HL-60 (cell line): ENCODE data around the gene ARHGAP32.

Experiments
- DNase-seq, 2 experiments: peaks; one replicate each; pipeline ENCODE4 v3.0.0-alpha.2; 2010 to 2020; ENCODE audit warnings: low read depth in 1 of 2, low spot score in 1 of 2
- H3K27ac ChIP-seq: fragments of 250-450 bp; sonication (Bioruptor Pico); replicated peaks from 2 replicates; pipeline ENCODE4 v1.5.1; 2020; ENCODE audit warnings: mild to moderate bottlenecking, moderate library complexity
- H3K27me3 ChIP-seq: fragments of 250-450 bp; sonication (Bioruptor Pico); 2 replicates; pipeline ENCODE4 v1.5.1; 2021; ENCODE audit warnings: mild to moderate bottlenecking, moderate library complexity; ENCODE audit not compliant: insufficient read depth, poor library complexity, severe bottlenecking
- H3K4me3 ChIP-seq: replicated peaks from 2 replicates; pipeline ENCODE4 v1.5.1; 2011; ENCODE audit warnings: mild to moderate bottlenecking, control low read depth, low read length; ENCODE audit not compliant: insufficient read depth
- CTCF ChIP-seq: IDR thresholded peaks from one replicate; pipeline ENCODE4 v1.5.1; 2011; ENCODE audit warnings: low read length, control low read depth, inconsistent platforms; ENCODE audit not compliant: insufficient read depth
- GABPA ChIP-seq: IDR thresholded peaks from 2 replicates; pipeline ENCODE4 v1.6.1; 2012; ENCODE audit warnings: low read depth
- POLR2AphosphoS5 ChIP-seq: IDR thresholded peaks from 2 replicates; pipeline ENCODE4 v1.6.1; 2012; ENCODE audit warnings: low read depth
- REST ChIP-seq: IDR thresholded peaks from 2 replicates; pipeline ENCODE4 v1.6.1; 2012; ENCODE audit warnings: low read depth; ENCODE audit not compliant: insufficient replicate concordance
- SPI1 ChIP-seq: IDR thresholded peaks from 2 replicates; pipeline ENCODE4 v1.6.1; 2012; ENCODE audit warnings: low read depth, mild to moderate bottlenecking, borderline replicate concordance

ARHGAP32 gene

GRCh38 chr11:129075757-129076156, 116.4 kb downstream of the ARHGAP32 start:
- TF ChIP-seq SPI1 = no peak
- TF ChIP-seq GABPA = no peak
- no peak for TF ChIP-seq POLR2AphosphoS5
- H3K27me3 ChIP-seq = no peaks in the 10 kb centered on the region
- DNase-seq = no peak
- no peak overlapping the region for H3K27ac ChIP-seq
- no peak overlapping the region for H3K4me3 ChIP-seq

- Histone ChIP-seq H3K4me3 (no peak overlapping the region), H3K27ac (no peak overlapping the region), H3K27me3 (no peaks in the 10 kb centered on the region)
- no peak for TF ChIP-seq POLR2AphosphoS5
- no peak for TF ChIP-seq GABPA
- TF ChIP-seq REST = no peak
- no peak for TF ChIP-seq CTCF
- TF ChIP-seq SPI1 = no peak
- no peak for DNase-seq
Measured at GRCh38 chr11:129067454-129067853, 124.7 kb downstream of the ARHGAP32 start.

- TF ChIP-seq GABPA (no peak), CTCF (no peak), SPI1 (no peak), REST (no peak), POLR2AphosphoS5 (no peak)
- no peak for DNase-seq
- Histone ChIP-seq H3K4me3 (no peak overlapping the region), H3K27ac (no peak overlapping the region), H3K27me3 (no peaks in the 10 kb centered on the region)
Measured at GRCh38 chr11:129066229-129066628, 125.9 kb downstream of the ARHGAP32 start.

- DNase-seq = no peak
- TF ChIP-seq POLR2AphosphoS5 = no peak
- TF ChIP-seq SPI1 = no peak
- no peak for TF ChIP-seq GABPA
- TF ChIP-seq CTCF = no peak
- TF ChIP-seq REST = no peak
- Histone ChIP-seq H3K4me3 (no peak overlapping the region), H3K27me3 (no peaks in the 10 kb centered on the region), H3K27ac (no peak overlapping the region)
Measured at GRCh38 chr11:129063118-129063517, 129.0 kb downstream of the ARHGAP32 start.
